HepG2 (cell line): ENCODE results near the gene CCDC148. TPM values are rescaled to one million over a fixed set of nuclear protein-coding genes. Genes with fewer than 3 reads are reported as not detected.
A peak's percentile ranks its signal among the peaks of the same experiment; 100 is the strongest.

ENCODE experiments used
- ARHGAP35 ChIP-seq: sonication (generic); formaldehyde crosslinking; IDR thresholded peaks from 2 replicates; pipeline ENCODE4 v1.9.0; 2022; ENCODE audit warnings: mild to moderate bottlenecking, inconsistent platforms, moderate library complexity, missing genetic modification reagents, borderline replicate concordance
- ATAD3A ChIP-seq: sonication (generic); formaldehyde crosslinking; IDR thresholded peaks from 2 replicates; pipeline ENCODE4 v1.4.0; 2020; ENCODE audit warnings: missing genetic modification reagents
- FIP1L1 ChIP-seq: fragments of 200-400 bp; formaldehyde crosslinking; IDR thresholded peaks from 2 replicates; pipeline ENCODE4 v1.6.1; 2018; ENCODE audit warnings: low read depth, mild to moderate bottlenecking, low read length, moderate library complexity, borderline replicate concordance; ENCODE audit not compliant: insufficient read depth
- FOXA3 ChIP-seq: IDR thresholded peaks from 2 replicates; pipeline ENCODE4 v1.6.1; 2016; ENCODE audit warnings: missing genetic modification reagents, missing compliant biosample characterization
- HMG20B ChIP-seq: conservative IDR thresholded peaks from 2 replicates; pipeline ENCODE4 v1.6.1; 2016; ENCODE audit warnings: missing genetic modification reagents, missing compliant biosample characterization
- NR2F1 ChIP-seq, 2 experiments: fragments of 450-650 bp in 1 of 2; formaldehyde crosslinking in 1 of 2; IDR thresholded peaks; 2 replicates each; pipeline versions ENCODE4 v1.5.0 to v1.6.1; 2016 to 2020; ENCODE audit warnings: mild to moderate bottlenecking in 1 of 2, missing compliant biosample characterization in 1 of 2, missing genetic modification reagents in 1 of 2, moderate library complexity in 1 of 2
- PRMT3 ChIP-seq: sonication (generic); formaldehyde crosslinking; IDR thresholded peaks from 2 replicates; pipeline ENCODE4 v1.8.1; 2022; ENCODE audit warnings: low read depth, mild to moderate bottlenecking, moderate library complexity, missing genetic modification reagents, borderline replicate concordance
- RBFOX2 ChIP-seq: fragments of 200-400 bp; formaldehyde crosslinking; IDR thresholded peaks from 2 replicates; pipeline ENCODE4 v1.6.1; 2017; ENCODE audit warnings: low read depth, mild to moderate bottlenecking, low read length
- SALL1 ChIP-seq: sonication (generic); formaldehyde crosslinking; IDR thresholded peaks from 2 replicates; pipeline ENCODE4 v1.8.0; 2022; ENCODE audit warnings: mild to moderate bottlenecking, missing genetic modification reagents
- TBL1XR1 ChIP-seq: fragments of 150-350 bp; IDR thresholded peaks from 2 replicates; pipeline ENCODE4 v1.6.1; 2014; ENCODE audit warnings: borderline replicate concordance, low read length; ENCODE audit not compliant: partially characterized antibody
- TRAFD1 ChIP-seq: sonication (generic); formaldehyde crosslinking; IDR thresholded peaks from 2 replicates; pipeline ENCODE4 v1.5.1; 2020; ENCODE audit warnings: missing genetic modification reagents, mild to moderate bottlenecking, borderline replicate concordance
- TSC22D2 ChIP-seq: sonication (generic); formaldehyde crosslinking; IDR thresholded peaks from 2 replicates; pipeline ENCODE4 v1.5.1; 2020; ENCODE audit warnings: missing genetic modification reagents, mild to moderate bottlenecking, borderline replicate concordance
- ZC3H4 ChIP-seq: sonication (generic); formaldehyde crosslinking; IDR thresholded peaks from 2 replicates; pipeline ENCODE4 v1.4.0; 2020; ENCODE audit warnings: missing genetic modification reagents, borderline replicate concordance
- ZMYM3 ChIP-seq: sonication (generic); formaldehyde crosslinking; IDR thresholded peaks from 2 replicates; pipeline ENCODE4 v1.5.1; 2020; ENCODE audit warnings: mild to moderate bottlenecking, missing genetic modification reagents
- ZNF263 ChIP-seq: sonication (generic); formaldehyde crosslinking; IDR thresholded peaks from 2 replicates; pipeline ENCODE4 v1.4.0; 2020; ENCODE audit warnings: missing genetic modification reagents
- ZNF30 ChIP-seq: sonication (generic); formaldehyde crosslinking; IDR thresholded peaks from 2 replicates; pipeline ENCODE4 v1.5.0; 2020; ENCODE audit warnings: mild to moderate bottlenecking, missing genetic modification reagents
- ZNF777 ChIP-seq: sonication (generic); formaldehyde crosslinking; IDR thresholded peaks from 2 replicates; pipeline ENCODE4 v1.4.0; 2020; ENCODE audit warnings: missing genetic modification reagents
- polyA plus RNA-seq, 8 experiments: library from polyadenylated mRNA; depleted of rRNA in 3 of 8; stranded (reverse) in 7 of 8; unstranded in 1 of 8; fragments of >200 nt; fragmentation: Illumina TruSeq in 4 of 8; extraction: Trizol in 4 of 8; gene quantifications; 2 replicates each; pipeline versions ENCODE4 v1.2.1 to v1.2.3, GENCODE V29; 2011 to 2016; ENCODE audit warnings: low read depth in 4 of 8, missing spikeins in 1 of 8, mixed read lengths in 1 of 8; ENCODE audit not compliant: insufficient read depth in 1 of 8
- total RNA-seq, 5 experiments: library from RNA; depleted of rRNA; stranded (reverse); fragments of >200 nt; fragmentation: Illumina TruSeq; extraction: Trizol; gene quantifications; 2 replicates each; pipeline ENCODE4 v1.2.3, GENCODE V29; 2016; ENCODE audit warnings: low read depth in 1 of 5
- TF ChIP-seq, protein P1 (sequence below): sonication (generic); formaldehyde crosslinking; IDR thresholded peaks from 2 replicates; pipeline ENCODE4 v1.5.1; 2020; ENCODE audit warnings: missing genetic modification reagents, mild to moderate bottlenecking, borderline replicate concordance
- TF ChIP-seq, protein P2 (sequence below): sonication (generic); formaldehyde crosslinking; IDR thresholded peaks from 2 replicates; pipeline ENCODE4 v1.5.1; 2020; ENCODE audit warnings: missing genetic modification reagents, mild to moderate bottlenecking, borderline replicate concordance
- TF ChIP-seq, protein P3 (sequence below): sonication (generic); formaldehyde crosslinking; IDR thresholded peaks from 2 replicates; pipeline ENCODE4 v1.4.0; 2020; ENCODE audit warnings: missing genetic modification reagents

The CCDC148 gene
- total and polyA plus RNA-seq, 2 of the 13 experiments (the other 11 are each of a cell fraction or from before 2014, with no cell fraction given) = 0.30 to 0.49 TPM

DNA sequence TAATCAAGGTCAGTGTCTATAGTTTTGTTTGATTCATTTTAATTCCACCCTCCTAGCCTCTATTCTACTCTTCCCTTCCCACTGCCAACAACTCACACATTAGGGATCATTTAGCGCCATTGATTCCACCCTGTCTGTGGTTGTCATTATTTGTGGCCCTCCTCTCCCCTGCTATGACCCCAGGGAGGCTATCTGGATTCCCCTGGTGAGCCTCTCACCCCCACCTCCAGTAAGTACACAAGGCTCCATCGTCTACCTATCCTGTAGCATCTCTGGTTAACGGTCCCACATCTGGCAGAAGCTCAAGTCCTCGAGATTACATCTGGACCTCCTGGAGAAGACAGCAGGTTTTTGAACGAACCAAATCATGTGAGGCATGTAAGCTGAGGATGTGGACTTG lies 327.5 kb downstream of the CCDC148 start (continued):
- TF ChIP-seq FIP1L1 = no peak
- TF ChIP-seq NR2F1 (CRISPR knock-in tag; IDR thresholded peaks at IDR 0.05) = no peak
- TF ChIP-seq TSC22D2 (CRISPR knock-in tag) = 0 out of 2 replicates have a peak, but pooled peaks have one; percentile 1
- TF ChIP-seq ZNF777 = no peak
- no peak for TF ChIP-seq ZNF30
- no peak for TF ChIP-seq PRMT3 (CRISPR knock-in tag)
- TF ChIP-seq ZC3H4 (CRISPR knock-in tag) = peak; percentile 67; the same call in 1 of the 2 replicates
- no peak for TF ChIP-seq ARHGAP35 (CRISPR knock-in tag)
- peak; percentile 45 for TF ChIP-seq FOXA3 (CRISPR knock-in tag)
- no peak for TF ChIP-seq HMG20B (CRISPR knock-in tag)
- no peak for TF ChIP-seq TRAFD1 (CRISPR knock-in tag)
- peak; percentile 36; the same call in 1 of the 2 replicates for TF ChIP-seq RBFOX2
- TF ChIP-seq TBL1XR1 = no peak
- TF ChIP-seq ZNF263 = no peak
- TF ChIP-seq, protein P1, sequence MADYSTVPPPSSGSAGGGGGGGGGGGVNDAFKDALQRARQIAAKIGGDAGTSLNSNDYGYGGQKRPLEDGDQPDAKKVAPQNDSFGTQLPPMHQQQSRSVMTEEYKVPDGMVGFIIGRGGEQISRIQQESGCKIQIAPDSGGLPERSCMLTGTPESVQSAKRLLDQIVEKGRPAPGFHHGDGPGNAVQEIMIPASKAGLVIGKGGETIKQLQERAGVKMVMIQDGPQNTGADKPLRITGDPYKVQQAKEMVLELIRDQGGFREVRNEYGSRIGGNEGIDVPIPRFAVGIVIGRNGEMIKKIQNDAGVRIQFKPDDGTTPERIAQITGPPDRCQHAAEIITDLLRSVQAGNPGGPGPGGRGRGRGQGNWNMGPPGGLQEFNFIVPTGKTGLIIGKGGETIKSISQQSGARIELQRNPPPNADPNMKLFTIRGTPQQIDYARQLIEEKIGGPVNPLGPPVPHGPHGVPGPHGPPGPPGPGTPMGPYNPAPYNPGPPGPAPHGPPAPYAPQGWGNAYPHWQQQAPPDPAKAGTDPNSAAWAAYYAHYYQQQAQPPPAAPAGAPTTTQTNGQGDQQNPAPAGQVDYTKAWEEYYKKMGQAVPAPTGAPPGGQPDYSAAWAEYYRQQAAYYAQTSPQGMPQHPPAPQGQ = peak; percentile 78; the same call in 1 of the 2 replicates
- TF ChIP-seq ATAD3A (CRISPR knock-in tag) = no peak
- TF ChIP-seq, protein P2, sequence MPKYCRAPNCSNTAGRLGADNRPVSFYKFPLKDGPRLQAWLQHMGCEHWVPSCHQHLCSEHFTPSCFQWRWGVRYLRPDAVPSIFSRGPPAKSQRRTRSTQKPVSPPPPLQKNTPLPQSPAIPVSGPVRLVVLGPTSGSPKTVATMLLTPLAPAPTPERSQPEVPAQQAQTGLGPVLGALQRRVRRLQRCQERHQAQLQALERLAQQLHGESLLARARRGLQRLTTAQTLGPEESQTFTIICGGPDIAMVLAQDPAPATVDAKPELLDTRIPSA (CRISPR knock-in tag) = no peak
- TF ChIP-seq SALL1 (CRISPR knock-in tag) = no peak
- TF ChIP-seq, protein P3, sequence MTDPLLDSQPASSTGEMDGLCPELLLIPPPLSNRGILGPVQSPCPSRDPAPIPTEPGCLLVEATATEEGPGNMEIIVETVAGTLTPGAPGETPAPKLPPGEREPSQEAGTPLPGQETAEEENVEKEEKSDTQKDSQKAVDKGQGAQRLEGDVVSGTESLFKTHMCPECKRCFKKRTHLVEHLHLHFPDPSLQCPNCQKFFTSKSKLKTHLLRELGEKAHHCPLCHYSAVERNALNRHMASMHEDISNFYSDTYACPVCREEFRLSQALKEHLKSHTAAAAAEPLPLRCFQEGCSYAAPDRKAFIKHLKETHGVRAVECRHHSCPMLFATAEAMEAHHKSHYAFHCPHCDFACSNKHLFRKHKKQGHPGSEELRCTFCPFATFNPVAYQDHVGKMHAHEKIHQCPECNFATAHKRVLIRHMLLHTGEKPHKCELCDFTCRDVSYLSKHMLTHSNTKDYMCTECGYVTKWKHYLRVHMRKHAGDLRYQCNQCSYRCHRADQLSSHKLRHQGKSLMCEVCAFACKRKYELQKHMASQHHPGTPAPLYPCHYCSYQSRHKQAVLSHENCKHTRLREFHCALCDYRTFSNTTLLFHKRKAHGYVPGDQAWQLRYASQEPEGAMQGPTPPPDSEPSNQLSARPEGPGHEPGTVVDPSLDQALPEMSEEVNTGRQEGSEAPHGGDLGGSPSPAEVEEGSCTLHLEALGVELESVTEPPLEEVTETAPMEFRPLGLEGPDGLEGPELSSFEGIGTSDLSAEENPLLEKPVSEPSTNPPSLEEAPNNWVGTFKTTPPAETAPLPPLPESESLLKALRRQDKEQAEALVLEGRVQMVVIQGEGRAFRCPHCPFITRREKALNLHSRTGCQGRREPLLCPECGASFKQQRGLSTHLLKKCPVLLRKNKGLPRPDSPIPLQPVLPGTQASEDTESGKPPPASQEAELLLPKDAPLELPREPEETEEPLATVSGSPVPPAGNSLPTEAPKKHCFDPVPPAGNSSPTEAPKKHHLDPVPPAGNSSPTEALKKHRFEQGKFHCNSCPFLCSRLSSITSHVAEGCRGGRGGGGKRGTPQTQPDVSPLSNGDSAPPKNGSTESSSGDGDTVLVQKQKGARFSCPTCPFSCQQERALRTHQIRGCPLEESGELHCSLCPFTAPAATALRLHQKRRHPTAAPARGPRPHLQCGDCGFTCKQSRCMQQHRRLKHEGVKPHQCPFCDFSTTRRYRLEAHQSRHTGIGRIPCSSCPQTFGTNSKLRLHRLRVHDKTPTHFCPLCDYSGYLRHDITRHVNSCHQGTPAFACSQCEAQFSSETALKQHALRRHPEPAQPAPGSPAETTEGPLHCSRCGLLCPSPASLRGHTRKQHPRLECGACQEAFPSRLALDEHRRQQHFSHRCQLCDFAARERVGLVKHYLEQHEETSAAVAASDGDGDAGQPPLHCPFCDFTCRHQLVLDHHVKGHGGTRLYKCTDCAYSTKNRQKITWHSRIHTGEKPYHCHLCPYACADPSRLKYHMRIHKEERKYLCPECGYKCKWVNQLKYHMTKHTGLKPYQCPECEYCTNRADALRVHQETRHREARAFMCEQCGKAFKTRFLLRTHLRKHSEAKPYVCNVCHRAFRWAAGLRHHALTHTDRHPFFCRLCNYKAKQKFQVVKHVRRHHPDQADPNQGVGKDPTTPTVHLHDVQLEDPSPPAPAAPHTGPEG (CRISPR knock-in tag) = no peak
- TF ChIP-seq ZMYM3 (CRISPR knock-in tag) = no peak
